Spinal cord (tissue), 10 donors: ENCODE data around the gene ONECUT3. TPM values are rescaled to one million over a fixed set of nuclear protein-coding genes. Genes with fewer than 3 reads are reported as not detected.
A peak's percentile ranks its signal among the peaks of the same experiment; 100 is the strongest.

Experiments used
- DNase-seq, 6 donors: peaks; one replicate each; pipeline versions ENCODE4 v3.0.0 to v3.0.0-alpha.2; 2013 to 2015; ENCODE audit warnings: low spot score in 6 of 6, low read depth in 4 of 6
- H3K27ac ChIP-seq: one replicate; pipeline ENCODE4 v1.5.1; 2013; ENCODE audit warnings: low read depth, low read length, control low read depth
- H3K27me3 ChIP-seq: one replicate; pipeline ENCODE4 v1.6.1; 2013; ENCODE audit warnings: low read length; ENCODE audit not compliant: control insufficient read depth, insufficient read depth
- H3K36me3 ChIP-seq: one replicate; pipeline ENCODE4 v1.6.1; 2013; ENCODE audit warnings: low read length; ENCODE audit not compliant: control insufficient read depth, insufficient read depth
- H3K4me1 ChIP-seq: one replicate; pipeline ENCODE4 v1.6.1; 2013; ENCODE audit warnings: low read length; ENCODE audit not compliant: control insufficient read depth, insufficient read depth
- H3K4me3 ChIP-seq: one replicate; pipeline ENCODE4 v1.5.1; 2013; ENCODE audit warnings: low read depth, low read length, control low read depth
- H3K9me3 ChIP-seq: one replicate; pipeline ENCODE4 v1.6.1; 2013; ENCODE audit warnings: low read length; ENCODE audit not compliant: control insufficient read depth, insufficient read depth
- WGBS: methylation state at CpG from one replicate; pipeline ENCODE4 v1.1.5; 2013; ENCODE audit warnings: missing lambda C conversion rate; ENCODE audit not compliant: insufficient coverage; 5-methylcytosine and 5-hydroxymethylcytosine counted together
- polyA plus RNA-seq, 2 donors: library from polyadenylated mRNA; unstranded; fragments of 120-200 nt; gene quantifications; one replicate each; pipeline ENCODE4 v1.2.1, GENCODE V29; 2013; ENCODE audit not compliant: insufficient read length in 2 of 2
- total RNA-seq, 2 donors: library from RNA; depleted of rRNA in 1 of 2; stranded (reverse); fragments of 120-200 nt in 1 of 2; fragments of >200 nt in 1 of 2; gene quantifications; one replicate each; pipeline versions ENCODE4 v1.2.3 to v1.2.4, GENCODE V29; 2013 to 2014
- donor health status: healthy.

Gene ONECUT3
- total and polyA plus RNA-seq, 4 donors: 0.06 to 0.66 (median 0.62) TPM; not detected in 1

DNA sequence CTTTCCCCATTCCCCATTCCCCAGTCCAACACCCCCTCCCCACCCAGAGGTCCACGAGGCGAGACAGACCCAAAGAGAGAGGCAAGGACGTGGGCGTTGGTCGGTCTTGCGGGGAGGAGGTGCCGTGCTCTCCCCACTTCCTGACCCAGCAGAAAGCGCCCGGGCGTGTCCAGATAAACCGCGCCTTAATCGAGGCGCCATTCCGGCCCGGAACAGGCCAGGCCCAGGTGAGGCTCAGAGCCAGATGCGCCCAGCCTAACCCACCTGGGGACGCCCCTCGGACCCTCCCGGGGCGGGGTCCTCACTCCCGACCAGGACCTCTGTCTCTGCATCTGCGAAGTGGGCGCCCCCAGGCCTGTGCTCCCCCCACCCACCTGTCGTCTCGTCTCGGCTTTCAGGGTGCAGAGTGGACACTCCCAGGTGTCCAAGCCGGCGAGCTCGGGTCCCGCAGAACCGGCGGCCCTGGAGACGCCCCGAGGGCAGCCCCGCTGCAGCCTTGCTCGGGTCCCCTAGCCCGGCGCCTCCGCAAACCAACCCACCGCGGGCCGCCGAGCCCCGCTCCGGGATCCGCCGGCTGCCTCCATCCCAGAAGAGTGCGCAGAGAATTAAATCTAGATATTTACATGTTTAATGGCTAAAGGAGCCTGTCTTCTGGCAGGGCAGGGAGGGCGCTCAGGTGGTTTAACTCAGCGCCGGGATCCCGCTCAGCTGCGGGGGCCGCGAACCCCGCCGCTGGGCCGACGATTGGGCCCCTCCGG is 5.0 kb upstream of the ONECUT3 start:
- H3K4me3 ChIP-seq: no peak overlapping the region
- no peak for DNase-seq
- WGBS: under 1% methylated on average over 61 of the region's 61 CpGs
- no peaks in the 10 kb centered on the region for H3K36me3 ChIP-seq
- peaks cover 87% of the 10 kb centered on the region for H3K27me3 ChIP-seq
- H3K9me3 ChIP-seq: no peaks in the 10 kb centered on the region
- H3K4me1 ChIP-seq: peaks cover 25% of the 10 kb centered on the region
- no peak overlapping the region for H3K27ac ChIP-seq

DNA sequence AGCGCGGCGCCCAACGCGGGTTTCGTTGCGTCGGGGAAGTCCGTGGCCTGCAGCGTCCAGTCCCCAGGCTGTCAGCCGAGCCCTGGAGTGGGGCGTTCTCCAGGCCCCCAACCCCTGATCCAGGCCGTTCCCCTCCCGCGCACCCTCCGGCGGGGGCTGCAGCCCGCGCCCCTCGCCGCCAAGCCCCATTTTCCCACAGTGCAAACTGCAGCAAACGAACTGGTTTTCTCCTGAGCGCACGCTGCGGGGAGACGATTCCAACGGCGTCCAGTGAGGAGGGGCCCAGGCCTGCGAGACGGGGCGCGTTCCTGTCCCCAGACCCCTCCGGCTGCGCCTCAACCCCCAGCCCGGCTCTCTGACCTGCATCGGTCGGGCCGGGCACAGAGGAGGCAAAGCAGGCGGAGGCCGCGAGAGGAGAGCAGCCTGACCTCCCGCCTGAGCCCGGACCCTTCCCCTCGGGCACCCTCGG is 4.4 kb upstream of the ONECUT3 start:
- Histone ChIP-seq H3K27ac (no peak overlapping the region), H3K27me3 (peaks cover 85% of the 10 kb centered on the region), H3K4me3 (no peak overlapping the region), H3K36me3 (no peaks in the 10 kb centered on the region), H3K9me3 (no peaks in the 10 kb centered on the region), H3K4me1 (peaks cover 25% of the 10 kb centered on the region)
- WGBS: under 1% methylated on average over 45 of the region's 45 CpGs
- DNase-seq: no peak

DNA sequence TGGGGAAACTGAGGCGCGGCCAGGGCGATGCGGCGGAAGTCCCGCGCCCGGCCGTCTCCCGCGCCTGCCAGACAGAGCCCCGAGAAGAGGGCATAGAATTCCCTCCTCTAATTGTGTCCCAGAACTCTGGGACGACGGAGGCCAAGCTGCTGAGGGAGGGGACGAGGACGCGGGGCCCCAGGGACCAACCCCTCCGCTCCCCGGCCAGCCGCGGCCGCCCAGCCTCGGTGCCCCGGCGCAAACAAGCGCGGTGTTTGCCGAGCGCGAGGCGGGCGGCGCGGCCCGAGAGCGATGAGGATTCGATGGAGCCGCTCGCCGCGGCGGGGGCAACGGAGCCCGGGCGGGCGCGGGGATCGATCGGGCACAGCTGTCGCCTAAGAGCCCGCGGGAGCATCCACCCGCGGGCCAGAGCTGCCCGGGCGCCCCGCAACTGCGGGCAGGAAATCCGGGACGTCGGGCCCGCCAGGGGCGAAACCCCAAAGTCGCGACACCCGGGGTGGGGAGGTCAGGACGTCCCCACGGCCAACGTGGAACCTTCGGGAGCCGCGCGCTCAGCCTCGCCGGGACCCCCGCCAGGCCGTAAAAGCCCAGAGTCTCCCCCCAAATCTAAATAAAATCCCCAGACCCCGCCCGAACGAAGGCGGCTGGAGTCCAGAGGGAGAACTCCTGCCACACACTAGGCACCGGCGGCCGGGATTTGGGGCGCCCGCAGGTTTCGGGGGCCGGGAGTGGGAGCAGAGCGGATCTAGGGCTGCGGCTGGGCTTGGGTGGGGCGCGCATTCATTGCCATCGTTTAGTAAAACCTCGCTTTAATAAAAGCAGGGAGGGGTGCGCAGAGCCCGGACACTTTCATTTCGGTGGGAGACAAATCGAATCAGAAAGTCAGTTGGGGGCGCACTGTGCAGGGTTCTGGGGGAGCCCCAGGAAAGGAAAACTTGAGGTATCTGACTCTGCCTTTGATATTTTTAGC is 3.6 kb upstream of the ONECUT3 start:
- Histone ChIP-seq H3K27ac (no peak overlapping the region), H3K4me3 (no peak overlapping the region), H3K36me3 (no peaks in the 10 kb centered on the region), H3K9me3 (no peaks in the 10 kb centered on the region), H3K27me3 (peaks cover 82% of the 10 kb centered on the region), H3K4me1 (peaks cover 25% of the 10 kb centered on the region)
- WGBS: under 1% methylated on average over 96 of the region's 99 CpGs
- no peak for DNase-seq

DNA sequence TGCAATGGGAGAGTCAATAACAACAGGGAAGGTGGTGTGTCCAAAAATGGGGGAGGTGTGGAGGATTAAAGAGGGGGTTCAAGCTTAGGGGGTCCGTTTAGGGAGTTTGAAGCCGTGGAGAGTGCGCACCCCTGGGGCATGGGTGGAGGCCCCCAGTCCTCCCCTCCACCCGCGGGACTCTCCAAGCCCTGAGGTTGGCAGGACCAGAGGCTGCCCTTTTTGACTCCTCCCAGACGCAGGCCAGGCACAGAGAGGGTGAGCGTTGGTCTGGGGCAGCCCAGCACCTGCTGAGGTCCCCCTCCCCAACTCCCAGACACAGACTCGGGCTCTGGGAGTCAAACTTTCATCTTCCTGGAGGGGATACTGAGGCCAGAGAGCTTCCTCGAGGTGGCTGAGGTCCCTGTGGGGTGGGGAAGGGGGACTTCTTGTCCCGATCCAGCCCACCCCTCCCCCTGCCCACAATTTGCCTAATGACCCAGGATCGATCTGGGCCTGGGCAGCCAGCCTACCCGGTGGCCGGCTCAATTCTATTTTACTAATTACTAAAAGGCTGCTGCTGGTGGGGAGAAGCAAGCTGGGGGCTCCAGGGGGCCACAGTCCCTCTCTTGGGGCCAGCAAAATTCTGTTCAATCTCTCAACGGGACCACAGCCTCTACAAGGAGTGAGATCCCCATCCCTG is 2.8 kb upstream of the ONECUT3 start:
- WGBS: 0% methylated on average over 2 of the region's 14 CpGs
- Histone ChIP-seq H3K4me3 (no peak overlapping the region), H3K4me1 (peaks cover 23% of the 10 kb centered on the region), H3K9me3 (no peaks in the 10 kb centered on the region), H3K27me3 (peaks cover 82% of the 10 kb centered on the region), H3K27ac (no peak overlapping the region), H3K36me3 (no peaks in the 10 kb centered on the region)
- no peak for DNase-seq

DNA sequence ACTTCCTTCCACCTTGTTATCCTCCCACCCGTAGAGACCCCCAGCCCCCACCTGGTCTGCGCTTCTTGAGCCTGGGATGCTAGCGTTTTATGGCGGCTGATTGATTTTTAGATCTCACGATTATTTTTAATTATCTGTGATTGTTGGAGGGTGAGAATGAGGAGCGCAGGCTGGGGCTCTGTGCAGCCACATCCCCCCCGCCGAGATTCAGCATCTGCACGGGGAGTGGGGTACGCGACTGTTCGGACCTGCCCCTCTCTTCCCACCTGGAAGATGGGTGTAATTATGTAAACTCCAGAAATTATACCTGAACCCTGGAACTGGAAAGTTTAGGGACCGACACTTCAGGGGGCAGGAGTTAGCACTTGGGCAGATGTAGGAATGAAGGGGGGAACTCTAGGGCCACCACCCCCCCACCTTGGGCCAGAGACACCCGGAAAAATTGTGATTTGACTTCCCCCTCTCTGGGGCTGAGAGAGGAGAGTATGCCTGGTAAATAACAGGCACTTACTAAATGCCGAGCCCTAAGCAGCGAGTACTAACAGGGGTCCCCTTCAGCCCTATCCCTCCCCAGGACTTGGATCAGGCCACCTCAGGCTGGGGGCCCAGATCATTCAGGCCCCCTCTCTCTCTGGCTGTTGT is 1.8 kb upstream of the ONECUT3 start:
- H3K4me1 ChIP-seq: peaks cover 21% of the 10 kb centered on the region
- no peaks in the 10 kb centered on the region for H3K9me3 ChIP-seq
- no peak overlapping the region for H3K4me3 ChIP-seq
- DNase-seq: no peak
- 8% methylated on average over 6 of the region's 16 CpGs for WGBS
- H3K27ac ChIP-seq: no peak overlapping the region
- H3K27me3 ChIP-seq: peaks cover 85% of the 10 kb centered on the region
- no peaks in the 10 kb centered on the region for H3K36me3 ChIP-seq

DNA sequence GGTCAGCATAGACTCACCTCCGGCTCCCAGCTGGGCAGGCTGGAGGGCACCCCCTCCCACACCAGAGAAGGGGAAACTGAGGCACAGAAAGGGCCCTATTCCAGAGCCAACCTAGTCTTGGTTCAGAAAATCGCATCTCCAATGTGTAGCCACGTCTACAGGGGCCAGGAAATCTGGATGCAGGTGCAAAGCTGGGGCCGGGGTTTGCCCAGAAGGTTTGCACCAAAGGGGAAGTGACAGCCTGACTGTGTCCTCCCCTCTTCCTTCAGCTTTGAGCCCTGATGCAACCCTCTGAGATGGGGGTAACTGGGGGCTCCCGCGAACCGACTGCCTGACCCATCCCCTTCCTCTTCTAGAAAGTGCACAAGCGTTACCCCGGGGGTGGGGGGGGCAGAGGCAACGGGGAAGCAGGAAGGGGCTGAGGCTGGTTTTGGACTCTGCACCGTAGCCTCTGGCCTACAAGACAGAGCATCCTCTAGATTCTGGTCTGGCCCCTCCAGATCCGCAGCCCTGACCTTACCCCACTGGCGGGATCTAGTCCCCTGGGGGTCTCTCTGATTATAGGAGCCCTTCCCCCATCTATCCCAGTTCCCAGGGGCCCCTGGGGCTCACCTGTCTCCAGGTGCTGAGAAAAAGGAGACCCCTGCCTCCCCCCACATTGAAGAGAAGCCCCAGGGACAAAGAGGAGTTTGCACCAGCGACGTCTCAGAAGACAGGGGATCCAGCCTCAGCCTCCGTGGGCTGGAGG is 1.1 kb upstream of the ONECUT3 start:
- H3K4me3 ChIP-seq: no peak overlapping the region
- H3K27ac ChIP-seq: no peak overlapping the region
- no peaks in the 10 kb centered on the region for H3K9me3 ChIP-seq
- WGBS: 5% methylated on average over 10 of the region's 16 CpGs
- peaks cover 21% of the 10 kb centered on the region for H3K4me1 ChIP-seq
- peaks cover 85% of the 10 kb centered on the region for H3K27me3 ChIP-seq
- H3K36me3 ChIP-seq: no peaks in the 10 kb centered on the region
- no peak for DNase-seq

DNA sequence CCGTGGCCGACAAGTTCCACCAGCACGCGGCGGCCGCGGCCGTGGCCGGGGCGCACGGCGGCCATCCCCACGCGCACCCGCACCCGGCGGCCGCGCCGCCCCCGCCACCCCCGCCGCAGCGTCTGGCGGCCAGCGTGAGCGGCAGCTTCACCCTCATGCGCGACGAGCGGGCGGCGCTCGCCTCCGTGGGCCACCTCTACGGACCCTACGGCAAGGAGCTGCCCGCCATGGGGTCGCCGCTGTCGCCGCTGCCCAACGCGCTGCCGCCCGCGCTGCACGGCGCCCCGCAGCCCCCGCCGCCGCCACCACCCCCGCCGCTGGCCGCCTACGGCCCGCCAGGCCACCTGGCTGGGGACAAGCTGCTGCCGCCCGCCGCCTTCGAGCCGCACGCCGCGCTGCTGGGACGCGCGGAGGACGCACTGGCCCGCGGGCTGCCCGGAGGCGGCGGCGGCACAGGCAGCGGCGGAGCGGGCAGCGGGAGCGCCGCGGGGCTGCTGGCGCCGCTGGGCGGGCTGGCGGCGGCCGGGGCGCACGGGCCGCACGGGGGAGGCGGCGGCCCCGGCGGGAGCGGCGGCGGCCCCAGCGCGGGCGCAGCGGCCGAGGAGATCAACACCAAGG is 821 bp downstream of the ONECUT3 start:
- H3K9me3 ChIP-seq: no peaks in the 10 kb centered on the region
- H3K36me3 ChIP-seq: no peaks in the 10 kb centered on the region
- H3K4me3 ChIP-seq: no peak overlapping the region
- no peak overlapping the region for H3K27ac ChIP-seq
- no peak for DNase-seq
- peaks cover 85% of the 10 kb centered on the region for H3K27me3 ChIP-seq
- 1% methylated on average over 105 of the region's 105 CpGs for WGBS
- H3K4me1 ChIP-seq: peaks cover 12% of the 10 kb centered on the region

DNA sequence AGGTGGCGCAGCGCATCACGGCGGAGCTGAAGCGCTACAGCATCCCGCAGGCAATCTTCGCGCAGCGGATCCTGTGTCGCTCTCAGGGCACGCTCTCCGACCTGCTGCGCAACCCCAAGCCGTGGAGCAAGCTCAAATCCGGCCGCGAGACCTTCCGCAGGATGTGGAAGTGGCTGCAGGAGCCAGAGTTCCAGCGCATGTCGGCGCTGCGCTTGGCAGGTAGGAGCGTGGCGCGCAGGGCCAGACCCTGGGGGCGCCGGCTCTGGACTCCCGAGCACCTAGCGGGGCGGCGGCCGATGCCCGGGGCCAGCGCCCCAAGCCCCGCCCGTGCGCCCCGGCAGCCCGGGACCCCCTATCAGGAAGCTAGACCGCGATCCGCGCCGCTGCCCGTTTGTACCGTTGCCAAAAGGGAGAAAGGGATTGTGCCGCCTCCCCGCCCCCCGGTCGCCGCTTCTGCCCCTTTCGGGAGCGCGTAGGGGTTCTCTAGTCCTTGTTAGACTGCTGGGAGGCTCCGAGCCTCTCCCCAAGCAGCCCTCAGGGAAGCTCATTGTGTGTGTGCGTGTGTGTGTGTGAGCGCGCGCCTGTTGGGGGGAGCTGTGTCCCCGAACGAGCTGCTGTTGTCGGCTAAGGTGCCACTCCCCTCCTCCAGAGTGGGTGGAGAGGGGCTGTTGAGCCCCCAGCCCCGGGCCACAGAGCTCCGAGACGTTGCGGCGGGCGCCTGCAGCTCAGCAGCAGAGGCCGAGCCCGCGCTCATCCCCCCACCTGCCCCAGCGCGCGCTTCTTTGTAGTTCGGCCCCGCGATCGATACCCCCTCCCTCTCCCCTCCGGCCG is 1.5 kb downstream of the ONECUT3 start:
- under 1% methylated on average over 80 of the region's 80 CpGs for WGBS
- H3K4me1 ChIP-seq: peaks cover 8% of the 10 kb centered on the region
- peak in 1 of 6 donors; percentile 24 for DNase-seq

More for the DNA sequence above, 1.5 kb downstream of the ONECUT3 start:
- Histone ChIP-seq H3K27me3 (peaks cover 86% of the 10 kb centered on the region), H3K27ac (no peak overlapping the region), H3K36me3 (no peaks in the 10 kb centered on the region), H3K4me3 (no peak overlapping the region), H3K9me3 (no peaks in the 10 kb centered on the region)
